H9 (cell line): Measurements from ENCODE around the gene AKAP9. TPM values are rescaled to one million over a fixed set of nuclear protein-coding genes. Genes with fewer than 3 reads are reported as not detected.

Experiments used
- DNase-seq: peaks from one replicate; pipeline ENCODE4 v3.0.0-alpha.2; 2017
- H2AFZ ChIP-seq: one replicate; pipeline ENCODE4 v1.6.1; 2013; ENCODE audit warnings: mild to moderate bottlenecking, low read length, control low read depth, moderate library complexity
- H2AK5ac ChIP-seq: 2 replicates; pipeline ENCODE4 v1.6.1; 2013; ENCODE audit warnings: low read length, control low read depth, mixed read lengths; ENCODE audit not compliant: insufficient read length
- H2BK120ac ChIP-seq: one replicate; pipeline ENCODE4 v1.6.1; 2013; ENCODE audit warnings: low read depth, mild to moderate bottlenecking, low read length, control low read depth, inconsistent platforms; ENCODE audit not compliant: poor library complexity, severe bottlenecking
- H2BK12ac ChIP-seq: 2 replicates; pipeline ENCODE4 v1.6.1; 2013; ENCODE audit warnings: low read length, control low read depth, mixed read lengths, low read depth; ENCODE audit not compliant: insufficient read length
- H2BK15ac ChIP-seq: 2 replicates; pipeline ENCODE4 v1.6.1; 2013; ENCODE audit warnings: low read depth, low read length, control low read depth
- H2BK20ac ChIP-seq: one replicate; pipeline ENCODE4 v1.6.1; 2013; ENCODE audit warnings: low read depth, mild to moderate bottlenecking, low read length, control low read depth, inconsistent platforms; ENCODE audit not compliant: poor library complexity, severe bottlenecking
- H2BK5ac ChIP-seq: 2 replicates; pipeline ENCODE4 v1.6.1; 2013; ENCODE audit warnings: low read length, control low read depth, mixed read lengths; ENCODE audit not compliant: insufficient read length
- H3K14ac ChIP-seq: 2 replicates; pipeline ENCODE4 v1.6.1; 2013; ENCODE audit warnings: low read length, control low read depth; ENCODE audit not compliant: insufficient read depth
- H3K18ac ChIP-seq: 2 replicates; pipeline ENCODE4 v1.6.1; 2013; ENCODE audit warnings: low read depth, mild to moderate bottlenecking, mixed read lengths, low read length, control low read depth; ENCODE audit not compliant: insufficient read length
- H3K23ac ChIP-seq: 2 replicates; pipeline ENCODE4 v1.6.1; 2013; ENCODE audit warnings: low read length, control low read depth, mixed read lengths, low read depth; ENCODE audit not compliant: insufficient read length
- H3K23me2 ChIP-seq: 2 replicates; pipeline ENCODE4 v1.6.1; 2013; ENCODE audit warnings: low read depth, mild to moderate bottlenecking, mixed read lengths, low read length, control low read depth; ENCODE audit not compliant: insufficient read length, poor library complexity, severe bottlenecking
- H3K27ac ChIP-seq: 2 replicates; pipeline ENCODE4 v1.5.1; 2013; ENCODE audit warnings: low read length, control low read depth, mixed read lengths, low read depth; ENCODE audit not compliant: insufficient read length
- H3K27me3 ChIP-seq: 2 replicates; pipeline ENCODE4 v1.6.1; 2013; ENCODE audit warnings: low read length, control low read depth, inconsistent platforms; ENCODE audit not compliant: insufficient read depth
- H3K4ac ChIP-seq: 2 replicates; pipeline ENCODE4 v1.6.1; 2013; ENCODE audit warnings: low read depth, mild to moderate bottlenecking, control low read depth, inconsistent platforms, low read length, moderate library complexity
- H3K4me1 ChIP-seq: 2 replicates; pipeline ENCODE4 v1.6.1; 2013; ENCODE audit warnings: low read length, control low read depth, inconsistent platforms; ENCODE audit not compliant: insufficient read depth
- H3K4me2 ChIP-seq: 2 replicates; pipeline ENCODE4 v1.6.1; 2013; ENCODE audit warnings: low read length, control low read depth, mixed read lengths; ENCODE audit not compliant: insufficient read length, insufficient read depth
- H3K56ac ChIP-seq: 2 replicates; pipeline ENCODE4 v1.6.1; 2013; ENCODE audit warnings: low read depth, mild to moderate bottlenecking, mixed read lengths, low read length, control low read depth; ENCODE audit not compliant: insufficient read length
- H3K79me1 ChIP-seq: 2 replicates; pipeline ENCODE4 v1.6.1; 2013; ENCODE audit warnings: low read depth, mild to moderate bottlenecking, moderate library complexity, low read length, control low read depth, inconsistent platforms; ENCODE audit not compliant: insufficient read depth, poor library complexity, severe bottlenecking
- H3K79me2 ChIP-seq: 2 replicates; pipeline ENCODE4 v1.6.1; 2013; ENCODE audit warnings: low read length, control low read depth, inconsistent platforms; ENCODE audit not compliant: insufficient read depth
- H3K9ac ChIP-seq: 2 replicates; pipeline ENCODE4 v1.6.1; 2013; ENCODE audit warnings: low read length, control low read depth, mixed read lengths; ENCODE audit not compliant: insufficient read length; ENCODE audit errors: extremely low read depth
- H3K9me3 ChIP-seq: one replicate; pipeline ENCODE4 v1.6.1; 2013; ENCODE audit warnings: low read depth, low read length, inconsistent platforms; ENCODE audit not compliant: control insufficient read depth
- H3T11ph ChIP-seq: one replicate; pipeline ENCODE4 v1.6.1; 2013; ENCODE audit warnings: mild to moderate bottlenecking, low read length, control low read depth, inconsistent platforms
- H4K20me1 ChIP-seq: one replicate; pipeline ENCODE4 v1.6.1; 2013; ENCODE audit not compliant: control insufficient read depth, insufficient read length, insufficient read depth
- H4K5ac ChIP-seq: 2 replicates; pipeline ENCODE4 v1.6.1; 2013; ENCODE audit warnings: low read depth, mild to moderate bottlenecking, mixed read lengths, low read length, control low read depth; ENCODE audit not compliant: insufficient read length
- H4K8ac ChIP-seq: replicated peaks from 2 replicates; pipeline ENCODE4 v1.6.1; 2013; ENCODE audit warnings: low read length, control low read depth, mixed read lengths, low read depth; ENCODE audit not compliant: insufficient read length
- H4K91ac ChIP-seq: 2 replicates; pipeline ENCODE4 v1.6.1; 2013; ENCODE audit warnings: low read depth, mild to moderate bottlenecking, moderate library complexity, mixed read lengths, low read length, control low read depth; ENCODE audit not compliant: insufficient read length
- H3K27ac Mint-ChIP-seq, 3 experiments: 2 replicates in 2 of 3; 3 replicates in 1 of 3; pipeline ENCODE4 v1.8.0; 2020 to 2021; ENCODE audit warnings: mixed read lengths in 3 of 3, mild to moderate bottlenecking in 1 of 3, moderate library complexity in 1 of 3
- H3K27me3 Mint-ChIP-seq: 2 replicates; pipeline ENCODE4 v1.8.0; 2021; ENCODE audit warnings: low read depth, mild to moderate bottlenecking, moderate library complexity, mixed read lengths
- H3K36me3 Mint-ChIP-seq, 3 experiments: 2 replicates in 2 of 3; 3 replicates in 1 of 3; pipeline ENCODE4 v1.8.0; 2020 to 2021; ENCODE audit warnings: low read depth in 3 of 3, mixed read lengths in 3 of 3; ENCODE audit not compliant: insufficient read depth in 1 of 3
- H3K4me1 Mint-ChIP-seq, 2 experiments: 2 replicates each; pipeline ENCODE4 v1.8.0; 2020; ENCODE audit warnings: mixed read lengths in 2 of 2
- H3K4me3 Mint-ChIP-seq, 2 experiments: 2 replicates in 1 of 2; 3 replicates in 1 of 2; pipeline ENCODE4 v1.8.0; 2020 to 2021; ENCODE audit warnings: mild to moderate bottlenecking in 2 of 2, mixed read lengths in 2 of 2, moderate library complexity in 1 of 2
- H3K9me3 Mint-ChIP-seq, 2 experiments: 2 replicates in 1 of 2; 3 replicates in 1 of 2; pipeline ENCODE4 v1.8.0; 2020; ENCODE audit warnings: mild to moderate bottlenecking in 2 of 2, mixed read lengths in 2 of 2, moderate library complexity in 1 of 2
- WGBS: extraction: QIAGEN DNeasy Blood & Tissue Kit; methylation state at CpG from one replicate; pipeline ENCODE4 v1.1.7; 2013; ENCODE audit warnings: missing lambda C conversion rate, low lambda C conversion rate, mixed read lengths; ENCODE audit not compliant: insufficient read length; ENCODE audit errors: extremely low coverage; 5-methylcytosine and 5-hydroxymethylcytosine counted together
- total RNA-seq: library from RNA; stranded (reverse); gene quantifications from 2 replicates; pipeline ENCODE4 v1.2.1, GENCODE V29; 2021
- TF ChIP-seq, protein P1 (sequence below): fragments of 200-600 bp; sonication (generic); conservative IDR thresholded peaks from 3 replicates; pipeline ENCODE4 v1.8.0; 2021; ENCODE audit warnings: antibody characterized with exemption, mild to moderate bottlenecking

AKAP9 gene
- total RNA-seq, 1 experiment from 2014 or later: 22.4 TPM

DNA sequence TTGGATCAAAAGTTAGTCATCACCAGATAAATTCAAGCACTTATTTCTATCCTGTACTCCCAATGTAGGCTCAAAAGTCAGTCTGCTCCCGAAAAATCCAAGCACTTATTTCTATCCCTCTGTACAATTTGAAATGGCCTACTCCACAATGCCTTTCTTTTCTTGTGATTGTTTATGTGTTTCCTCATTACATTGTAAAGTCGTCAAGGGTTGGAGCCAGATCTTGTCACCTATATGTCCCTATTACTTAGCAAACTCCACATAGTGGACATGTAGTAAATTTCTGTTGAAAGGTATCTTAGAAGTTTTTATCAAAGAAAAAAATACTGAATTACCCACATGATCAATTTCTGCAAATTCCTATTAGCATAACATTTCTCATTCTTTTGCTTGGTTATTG is 111.5 kb downstream of the AKAP9 start:
- Mint-ChIP-seq H3K9me3 (no peaks in the 10 kb centered on the region), H3K4me3 (no peak overlapping the region), H3K27me3 (no peaks in the 10 kb centered on the region), H3K36me3 (peaks cover 0 to 11% (median 9%) of the 10 kb centered on the region in 3 experiments; a peak in 5 of 7 replicates), H3K4me1 (no peaks in the 10 kb centered on the region), H3K27ac (no peak overlapping the region)
- Histone ChIP-seq H2AFZ (no peak overlapping the region), H3K4ac (no peak overlapping the region), H3T11ph (no peak overlapping the region), H3K23me2 (no peaks in the 10 kb centered on the region), H2BK20ac (no peak overlapping the region), H4K91ac (no peak overlapping the region), H3K23ac (no peak overlapping the region), H3K56ac (no peak overlapping the region), H3K4me2 (no peak overlapping the region), H3K79me1 (no peaks in the 10 kb centered on the region), H4K5ac (no peak overlapping the region), H3K18ac (no peak overlapping the region), H2BK15ac (no peak overlapping the region), H3K27ac (no peak overlapping the region), H2BK5ac (no peak overlapping the region), H4K20me1 (no peaks in the 10 kb centered on the region), H4K8ac (no peak overlapping the region), H2BK12ac (no peak overlapping the region), H3K9me3 (no peaks in the 10 kb centered on the region), H2BK120ac (no peak overlapping the region), H3K79me2 (no peaks in the 10 kb centered on the region), H3K14ac (no peak overlapping the region), H2AK5ac (no peak overlapping the region), H3K27me3 (no peaks in the 10 kb centered on the region), H3K9ac (no peak overlapping the region), H3K4me1 (no peaks in the 10 kb centered on the region)
- TF ChIP-seq, protein P1, sequence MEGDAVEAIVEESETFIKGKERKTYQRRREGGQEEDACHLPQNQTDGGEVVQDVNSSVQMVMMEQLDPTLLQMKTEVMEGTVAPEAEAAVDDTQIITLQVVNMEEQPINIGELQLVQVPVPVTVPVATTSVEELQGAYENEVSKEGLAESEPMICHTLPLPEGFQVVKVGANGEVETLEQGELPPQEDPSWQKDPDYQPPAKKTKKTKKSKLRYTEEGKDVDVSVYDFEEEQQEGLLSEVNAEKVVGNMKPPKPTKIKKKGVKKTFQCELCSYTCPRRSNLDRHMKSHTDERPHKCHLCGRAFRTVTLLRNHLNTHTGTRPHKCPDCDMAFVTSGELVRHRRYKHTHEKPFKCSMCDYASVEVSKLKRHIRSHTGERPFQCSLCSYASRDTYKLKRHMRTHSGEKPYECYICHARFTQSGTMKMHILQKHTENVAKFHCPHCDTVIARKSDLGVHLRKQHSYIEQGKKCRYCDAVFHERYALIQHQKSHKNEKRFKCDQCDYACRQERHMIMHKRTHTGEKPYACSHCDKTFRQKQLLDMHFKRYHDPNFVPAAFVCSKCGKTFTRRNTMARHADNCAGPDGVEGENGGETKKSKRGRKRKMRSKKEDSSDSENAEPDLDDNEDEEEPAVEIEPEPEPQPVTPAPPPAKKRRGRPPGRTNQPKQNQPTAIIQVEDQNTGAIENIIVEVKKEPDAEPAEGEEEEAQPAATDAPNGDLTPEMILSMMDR: no peak
- no CpG with 5 or more reads among the region's 2 CpGs for WGBS
- DNase-seq: no peak
